A673 (cell line): Measurements from ENCODE around the gene RAB11FIP4. TPM values are rescaled to one million over a fixed set of nuclear protein-coding genes. Genes with fewer than 3 reads are reported as not detected.

Experiments used
- BruUV-seq: library from RNA; stranded (reverse); fragments of 400-500 nt; replicated peaks from 2 replicates; lab custom pipeline; 2021; lab: Mats Ljungman, UMichigan
- CTCF ChIA-PET: fragments of 300-600 bp; sonication (Branson Sonifier 250); formaldehyde crosslinking; loops from one replicate; lab custom pipeline; 2022; ENCODE audit warnings: antibody characterized with exemption; lab: Charles Lee
- POLR2A ChIA-PET: fragments of 300-600 bp; sonication (Branson Sonifier 250); formaldehyde crosslinking; loops from one replicate; lab custom pipeline; 2022; ENCODE audit warnings: antibody characterized with exemption; ENCODE audit not compliant: low non-redundant PET; lab: Charles Lee
- DNase-seq: peaks from one replicate; pipeline ENCODE4 v3.0.0-alpha.2; 2015; ENCODE audit warnings: low spot score
- H3K27ac ChIP-seq: fragments of 200-600 bp; sonication (generic); 2 replicates; pipeline ENCODE4 v1.5.1; 2016; ENCODE audit warnings: mixed run types, low read depth, mild to moderate bottlenecking, mixed read lengths, antibody characterized with exemption, low read length; ENCODE audit not compliant: poor library complexity, severe bottlenecking
- H3K27me3 ChIP-seq: fragments of 200-600 bp; sonication (generic); replicated peaks from 2 replicates; pipeline ENCODE4 v1.6.1; 2017; ENCODE audit warnings: mixed run types, low read depth, mild to moderate bottlenecking, mixed read lengths, antibody characterized with exemption, low read length; ENCODE audit not compliant: insufficient read depth, poor library complexity
- H3K36me3 ChIP-seq: fragments of 200-600 bp; sonication (generic); 2 replicates; pipeline ENCODE4 v1.6.1; 2016; ENCODE audit warnings: mixed run types, mild to moderate bottlenecking, mixed read lengths, antibody characterized with exemption, low read length; ENCODE audit not compliant: insufficient read depth, poor library complexity, severe bottlenecking
- H3K4me1 ChIP-seq: fragments of 200-600 bp; sonication (generic); 2 replicates; pipeline ENCODE4 v1.6.1; 2017; ENCODE audit warnings: mixed run types, mild to moderate bottlenecking, mixed read lengths, antibody characterized with exemption, low read length; ENCODE audit not compliant: insufficient read depth, poor library complexity, severe bottlenecking
- H3K4me3 ChIP-seq: fragments of 200-600 bp; sonication (generic); 2 replicates; pipeline ENCODE4 v1.5.1; 2016; ENCODE audit warnings: low read depth, mixed run types, mild to moderate bottlenecking, mixed read lengths, low read length; ENCODE audit not compliant: poor library complexity, severe bottlenecking
- H3K9me3 ChIP-seq: fragments of 200-600 bp; sonication (generic); 2 replicates; pipeline ENCODE4 v1.6.1; 2016; ENCODE audit warnings: mixed run types, low read depth, mild to moderate bottlenecking, mixed read lengths, antibody characterized with exemption, low read length; ENCODE audit not compliant: poor library complexity, severe bottlenecking
- CTCF ChIP-seq: fragments of 300-800, 200-600 bp; sonication (generic); conservative IDR thresholded peaks from 2 replicates; pipeline ENCODE4 v1.5.1; 2017; ENCODE audit warnings: low read depth, mild to moderate bottlenecking, antibody characterized with exemption, low read length, moderate library complexity, mixed read lengths
- EZH2 ChIP-seq: fragments of 200-600 bp; sonication (generic); IDR thresholded peaks from 2 replicates; pipeline ENCODE4 v1.6.1; 2017; ENCODE audit warnings: borderline replicate concordance, low read depth, mild to moderate bottlenecking, mixed read lengths, antibody characterized with exemption, low read length; ENCODE audit not compliant: poor library complexity, severe bottlenecking
- intact Hi-C: fragments of 100-400 bp; cut with micrococcal nuclease; formaldehyde crosslinking; loops from one replicate; pipeline ENCODE4 v1.10.0; 2022; ENCODE audit not compliant: unreplicated experiment
- total RNA-seq: library from RNA; stranded (reverse); gene quantifications from 2 replicates; pipeline ENCODE4 v1.2.3, GENCODE V29; 2021

Gene RAB11FIP4
- total RNA-seq, 1 experiment from 2014 or later = 2.4 TPM

DNA sequence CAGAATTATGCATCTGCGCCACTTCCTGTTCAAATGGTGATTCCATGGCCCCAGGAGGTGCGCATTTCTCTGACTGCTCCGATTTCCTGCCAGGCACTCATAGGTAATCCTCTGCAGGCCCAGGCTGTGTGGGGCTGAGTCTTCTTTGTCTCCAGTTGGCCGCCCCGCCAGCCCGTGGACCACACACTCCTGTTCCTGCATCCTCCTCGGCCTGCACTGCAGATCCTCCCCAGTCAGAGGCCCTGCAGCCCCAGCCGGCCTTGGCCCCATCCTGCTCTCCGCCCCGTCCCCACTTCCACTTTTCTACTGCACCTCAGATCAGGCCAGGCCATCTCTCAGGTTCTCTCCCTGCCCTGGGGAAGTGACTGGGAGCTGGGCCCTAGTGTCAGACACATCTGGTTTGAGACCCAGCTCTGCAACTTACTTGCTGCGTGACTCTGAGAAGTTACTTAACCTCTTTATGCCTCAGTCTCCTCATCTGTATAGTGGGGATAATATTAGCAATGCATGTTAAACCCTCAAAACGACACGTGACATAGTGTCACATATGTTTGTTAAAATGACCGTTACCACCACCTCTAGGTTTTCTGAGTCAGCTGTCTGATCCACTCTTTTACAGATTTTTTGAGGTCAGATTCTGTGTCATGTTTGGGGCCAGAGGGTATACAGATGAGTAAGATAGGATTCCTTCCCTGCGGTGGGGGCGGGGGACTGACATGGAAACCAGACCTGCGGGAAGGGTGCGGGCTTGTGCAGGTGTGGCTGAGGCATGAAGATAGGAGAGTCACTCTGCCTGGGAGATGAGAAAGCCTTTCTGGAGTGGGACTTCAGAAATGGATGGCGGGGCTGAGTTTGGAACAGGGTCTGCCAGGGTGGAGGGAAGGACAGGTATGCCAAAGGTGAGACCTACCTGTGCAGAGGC, 12.8 kb downstream of the RAB11FIP4 start:
- no peaks in the 10 kb centered on the region for H3K9me3 ChIP-seq
- POLR2A ChIA-PET = no interaction called here
- CTCF ChIA-PET = no interaction called here

DNA sequence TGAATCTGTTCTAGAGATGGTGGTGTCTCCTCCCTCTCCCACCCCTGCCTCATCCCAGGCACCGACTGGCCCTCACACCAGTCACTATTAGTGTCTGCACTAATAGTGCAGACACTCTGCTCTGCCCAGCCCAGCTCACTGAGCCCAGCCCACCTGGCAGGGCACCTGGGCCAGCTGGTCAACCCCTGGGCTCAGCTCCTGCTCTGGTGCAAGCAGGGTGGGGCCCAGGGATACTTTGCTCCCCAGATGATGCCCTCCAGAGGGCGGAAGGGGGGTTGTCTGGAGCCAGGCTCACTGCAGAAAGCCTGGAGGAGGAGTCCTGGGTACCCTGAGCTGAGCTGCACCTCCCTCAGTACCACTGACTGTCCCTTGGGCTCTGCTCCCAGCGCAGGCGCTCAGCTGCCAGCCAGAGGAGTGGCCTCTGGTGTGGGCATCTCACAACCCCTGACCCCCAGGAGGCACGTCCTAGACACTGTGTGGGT, 14.5 kb downstream of the RAB11FIP4 start:
- TF ChIP-seq CTCF (no peak), EZH2 (no peak)
- BruUV-seq = no TSS peak
- POLR2A ChIA-PET = no interaction called here

More for the DNA sequence above, 12.8 kb downstream of the RAB11FIP4 start:
- no peak for DNase-seq
- no peak for TF ChIP-seq CTCF
- TF ChIP-seq EZH2 = no peak
- no peaks in the 10 kb centered on the region for H3K36me3 ChIP-seq
- H3K27ac ChIP-seq = no peak overlapping the region
- BruUV-seq = no TSS peak
- no peaks in the 10 kb centered on the region for H3K4me1 ChIP-seq
- no peaks in the 10 kb centered on the region for H3K27me3 ChIP-seq
- intact Hi-C loops = no loop called here
- H3K4me3 ChIP-seq = no peak overlapping the region

GRCh38 chr17:31408586-31408985, 17.1 kb downstream of the RAB11FIP4 start:
- no peak overlapping the region for H3K4me3 ChIP-seq
- no peaks in the 10 kb centered on the region for H3K36me3 ChIP-seq
- ChIA-PET POLR2A (no interaction called here), CTCF (no interaction called here)
- no peak for TF ChIP-seq CTCF
- TF ChIP-seq EZH2 = no peak
- intact Hi-C loops = no loop called here
- no peak overlapping the region for H3K27ac ChIP-seq
- BruUV-seq = no TSS peak
- no peak for DNase-seq
- H3K9me3 ChIP-seq = no peaks in the 10 kb centered on the region
- no peaks in the 10 kb centered on the region for H3K4me1 ChIP-seq
- no peaks in the 10 kb centered on the region for H3K27me3 ChIP-seq

More for the DNA sequence above, 14.5 kb downstream of the RAB11FIP4 start:
- Histone ChIP-seq H3K36me3 (no peaks in the 10 kb centered on the region), H3K9me3 (no peaks in the 10 kb centered on the region), H3K27ac (no peak overlapping the region), H3K27me3 (no peaks in the 10 kb centered on the region), H3K4me1 (no peaks in the 10 kb centered on the region), H3K4me3 (no peak overlapping the region)
- no peak for DNase-seq
- intact Hi-C loops = no loop called here
- CTCF ChIA-PET = no interaction called here
